Natural killer cell treated with Interleukin-12 subunit alpha and Interleukin-12 subunit beta and Interleukin-15 and Interleukin-18, amount 100 ng/mL, for 72 hours (primary cell): Measurements from ENCODE around the gene RUNX3. TPM values are rescaled to one million over a fixed set of nuclear protein-coding genes. Genes with fewer than 3 reads are reported as not detected.

Source experiments
- ATAC-seq, 2 donors: fragments of 150-1000 bp; cut with Tn5 transposase in 1 of 2; sonication (Bioruptor Pico), chemical (Tn5 transposase) in 1 of 2; 2 replicates each; pipeline ENCODE4 v1.10.0; 2021
- DNase-seq: peaks from one replicate; pipeline ENCODE4 v3.0.0; 2022; ENCODE audit warnings: low spot score
- H3K27ac Mint-ChIP-seq, 2 donors: 1 replicate in 1 of 2; 2 replicates in 1 of 2; pipeline ENCODE4 v1.8.0; 2022; ENCODE audit warnings: mixed read lengths in 2 of 2, mild to moderate bottlenecking in 1 of 2, moderate library complexity in 1 of 2
- H3K27me3 Mint-ChIP-seq, 2 donors: 1 replicate in 1 of 2; 2 replicates in 1 of 2; pipeline ENCODE4 v1.8.0; 2022; ENCODE audit warnings: mixed read lengths in 2 of 2
- H3K36me3 Mint-ChIP-seq: one replicate; pipeline ENCODE4 v1.8.0; 2022; ENCODE audit warnings: mixed read lengths
- H3K4me1 Mint-ChIP-seq, 2 donors: 1 replicate in 1 of 2; 2 replicates in 1 of 2; pipeline ENCODE4 v1.8.0; 2022; ENCODE audit warnings: low read depth in 2 of 2, mixed read lengths in 2 of 2, mild to moderate bottlenecking in 1 of 2
- H3K4me3 Mint-ChIP-seq: one replicate; pipeline ENCODE4 v1.8.0; 2022; ENCODE audit warnings: mixed read lengths
- H3K9me3 Mint-ChIP-seq: 2 replicates; pipeline ENCODE4 v1.8.0; 2022; ENCODE audit warnings: mixed read lengths
- total RNA-seq, 2 donors: library from RNA; stranded (reverse); gene quantifications; one replicate each; pipeline ENCODE4 v1.2.3, GENCODE V29; 2022

The RUNX3 gene
- total RNA-seq, 2 donors from 2014 or later = 177 to 186 TPM

- DNase-seq = no peak
- Mint-ChIP-seq H3K27me3 (no peaks in the 10 kb centered on the region), H3K9me3 (no peaks in the 10 kb centered on the region), H3K36me3 (no peaks in the 10 kb centered on the region), H3K27ac (peak overlapping the region in 1 of 2 donors; percentile 68), H3K4me3 (no peak overlapping the region), H3K4me1 (peaks cover 20 to 47% of the 10 kb centered on the region in 2 donors)
- ATAC-seq = no peak
These were observed 58.7 kb downstream of the RUNX3 start for GRCh38 chr1:24871306-24871901.

- Mint-ChIP-seq H3K4me3 (peak overlapping the region; percentile 34), H3K4me1 (peaks cover 20 to 45% of the 10 kb centered on the region in 2 donors), H3K27ac (peak overlapping the region in 1 of 2 donors; percentile 68), H3K9me3 (no peaks in the 10 kb centered on the region), H3K27me3 (no peaks in the 10 kb centered on the region), H3K36me3 (no peaks in the 10 kb centered on the region)
- ATAC-seq (peak in 1 of 2 donors; percentile 55), DNase-seq (no peak)
These were observed 59.4 kb downstream of the RUNX3 start for GRCh38 chr1:24870551-24871195.

- peak overlapping the region in 1 of 2 donors; percentile 24 for H3K27ac Mint-ChIP-seq
- no peak overlapping the region for H3K4me3 Mint-ChIP-seq
- H3K27me3 Mint-ChIP-seq = no peaks in the 10 kb centered on the region
- peaks cover 31 to 56% of the 10 kb centered on the region in 2 donors for H3K4me1 Mint-ChIP-seq
- no peak for ATAC-seq
- DNase-seq = no peak
- no peaks in the 10 kb centered on the region for H3K36me3 Mint-ChIP-seq
- H3K9me3 Mint-ChIP-seq = no peaks in the 10 kb centered on the region
These were observed 61.8 kb downstream of the RUNX3 start for GRCh38 chr1:24868016-24868875.

- H3K4me3 Mint-ChIP-seq = no peak overlapping the region
- ATAC-seq (no peak), DNase-seq (no peak)
- H3K27me3 Mint-ChIP-seq = no peaks in the 10 kb centered on the region
- H3K27ac Mint-ChIP-seq = peak overlapping the region in 1 of 2 donors; percentile 42
- H3K36me3 Mint-ChIP-seq = no peaks in the 10 kb centered on the region
- H3K4me1 Mint-ChIP-seq = peaks cover 39 to 57% of the 10 kb centered on the region in 2 donors
- H3K9me3 Mint-ChIP-seq = no peaks in the 10 kb centered on the region
These were observed 62.8 kb downstream of the RUNX3 start for GRCh38 chr1:24867084-24867870.

GRCh38 chr1:24866211-24867083 is 63.6 kb downstream of the RUNX3 start:
- DNase-seq = no peak
- Mint-ChIP-seq H3K4me1 (peaks cover 40 to 54% of the 10 kb centered on the region in 2 donors), H3K27ac (peak overlapping the region in 1 of 2 donors; percentile 42), H3K4me3 (no peak overlapping the region), H3K27me3 (no peaks in the 10 kb centered on the region), H3K36me3 (no peaks in the 10 kb centered on the region), H3K9me3 (no peaks in the 10 kb centered on the region)
- no peak for ATAC-seq

- Mint-ChIP-seq H3K4me1 (peaks cover 41 to 56% of the 10 kb centered on the region in 2 donors), H3K27me3 (no peaks in the 10 kb centered on the region), H3K4me3 (no peak overlapping the region), H3K36me3 (no peaks in the 10 kb centered on the region), H3K9me3 (no peaks in the 10 kb centered on the region), H3K27ac (no peak overlapping the region)
- ATAC-seq (no peak), DNase-seq (no peak)
These were observed 64.5 kb downstream of the RUNX3 start for GRCh38 chr1:24865587-24865986.

GRCh38 chr1:24865168-24865567 is 64.9 kb downstream of the RUNX3 start:
- no peak overlapping the region for H3K4me3 Mint-ChIP-seq
- H3K4me1 Mint-ChIP-seq = peaks cover 41 to 58% of the 10 kb centered on the region in 2 donors
- no peak overlapping the region for H3K27ac Mint-ChIP-seq
- H3K27me3 Mint-ChIP-seq = no peaks in the 10 kb centered on the region
- H3K36me3 Mint-ChIP-seq = no peaks in the 10 kb centered on the region
- DNase-seq (no peak), ATAC-seq (no peak)
- no peaks in the 10 kb centered on the region for H3K9me3 Mint-ChIP-seq

GRCh38 chr1:24864370-24864777 is 65.7 kb downstream of the RUNX3 start:
- H3K27ac Mint-ChIP-seq = no peak overlapping the region
- H3K4me1 Mint-ChIP-seq = peaks cover 41 to 55% of the 10 kb centered on the region in 2 donors
- H3K27me3 Mint-ChIP-seq = no peaks in the 10 kb centered on the region
- no peaks in the 10 kb centered on the region for H3K9me3 Mint-ChIP-seq
- H3K36me3 Mint-ChIP-seq = no peaks in the 10 kb centered on the region
- no peak for DNase-seq
- peak overlapping the region; percentile 30 for H3K4me3 Mint-ChIP-seq
- ATAC-seq = no peak

GRCh38 chr1:24862775-24863483 is 67.1 kb downstream of the RUNX3 start:
- no peaks in the 10 kb centered on the region for H3K27me3 Mint-ChIP-seq
- H3K36me3 Mint-ChIP-seq = no peaks in the 10 kb centered on the region
- no peaks in the 10 kb centered on the region for H3K9me3 Mint-ChIP-seq
- DNase-seq (no peak), ATAC-seq (no peak)
- H3K4me1 Mint-ChIP-seq = peaks cover 50 to 51% of the 10 kb centered on the region in 2 donors
- no peak overlapping the region for H3K27ac Mint-ChIP-seq
- peak overlapping the region; percentile 45 for H3K4me3 Mint-ChIP-seq

GRCh38 chr1:24861821-24862727 is 68.0 kb downstream of the RUNX3 start:
- peaks cover 52% of the 10 kb centered on the region in 2 donors for H3K4me1 Mint-ChIP-seq
- H3K9me3 Mint-ChIP-seq = no peaks in the 10 kb centered on the region
- H3K27ac Mint-ChIP-seq = no peak overlapping the region

GRCh38 chr1:24860841-24861240 is 69.2 kb downstream of the RUNX3 start:
- H3K4me3 Mint-ChIP-seq = no peak overlapping the region
- H3K4me1 Mint-ChIP-seq = peaks cover 58 to 62% of the 10 kb centered on the region in 2 donors
- H3K27ac Mint-ChIP-seq = no peak overlapping the region
- DNase-seq (no peak), ATAC-seq (no peak)
- no peaks in the 10 kb centered on the region for H3K27me3 Mint-ChIP-seq
- H3K36me3 Mint-ChIP-seq = no peaks in the 10 kb centered on the region
- H3K9me3 Mint-ChIP-seq = no peaks in the 10 kb centered on the region

More at GRCh38 chr1:24861821-24862727, 68.0 kb downstream of the RUNX3 start:
- Mint-ChIP-seq H3K4me3 (peak overlapping the region; percentile 30), H3K36me3 (no peaks in the 10 kb centered on the region), H3K27me3 (no peaks in the 10 kb centered on the region)
- DNase-seq (no peak), ATAC-seq (peak in 1 of 2 donors; percentile 43)
